Measurements from ENCODE around the gene IQCM.

Gene IQCM, protein sequence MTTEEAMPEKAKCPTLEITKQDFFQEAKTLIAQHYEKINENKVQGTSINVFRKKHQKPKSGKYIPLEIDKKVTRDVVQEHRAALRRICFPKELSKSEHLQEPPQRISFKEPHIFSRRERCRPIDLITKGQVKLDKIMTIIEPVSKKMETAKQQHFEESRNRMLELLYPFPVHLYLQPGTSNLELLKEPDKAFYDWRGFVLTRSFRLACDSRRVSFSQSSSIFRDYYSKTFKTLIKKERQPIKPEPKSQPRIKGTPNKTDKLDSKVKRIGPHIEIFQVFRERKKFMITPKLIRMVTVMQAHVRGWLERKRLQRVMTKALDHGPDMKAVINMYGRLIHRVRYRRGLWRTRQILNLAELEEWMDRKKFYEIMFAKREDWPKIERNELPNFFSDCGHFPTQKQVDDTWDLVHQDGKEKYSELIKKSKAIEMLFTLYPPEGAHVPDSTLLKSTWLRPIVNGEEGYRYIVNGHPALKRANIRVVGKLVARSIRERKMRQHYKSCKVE

GRCh38 chr4:149815743-149816142 lies at the start of gene IQCM:
Gene IQCM, minus strand, starts transcription at chr4:149815843. Its CDS starts 73,152 bp downstream, at chr4:149742691.
- TF ChIP-seq, protein P1, sequence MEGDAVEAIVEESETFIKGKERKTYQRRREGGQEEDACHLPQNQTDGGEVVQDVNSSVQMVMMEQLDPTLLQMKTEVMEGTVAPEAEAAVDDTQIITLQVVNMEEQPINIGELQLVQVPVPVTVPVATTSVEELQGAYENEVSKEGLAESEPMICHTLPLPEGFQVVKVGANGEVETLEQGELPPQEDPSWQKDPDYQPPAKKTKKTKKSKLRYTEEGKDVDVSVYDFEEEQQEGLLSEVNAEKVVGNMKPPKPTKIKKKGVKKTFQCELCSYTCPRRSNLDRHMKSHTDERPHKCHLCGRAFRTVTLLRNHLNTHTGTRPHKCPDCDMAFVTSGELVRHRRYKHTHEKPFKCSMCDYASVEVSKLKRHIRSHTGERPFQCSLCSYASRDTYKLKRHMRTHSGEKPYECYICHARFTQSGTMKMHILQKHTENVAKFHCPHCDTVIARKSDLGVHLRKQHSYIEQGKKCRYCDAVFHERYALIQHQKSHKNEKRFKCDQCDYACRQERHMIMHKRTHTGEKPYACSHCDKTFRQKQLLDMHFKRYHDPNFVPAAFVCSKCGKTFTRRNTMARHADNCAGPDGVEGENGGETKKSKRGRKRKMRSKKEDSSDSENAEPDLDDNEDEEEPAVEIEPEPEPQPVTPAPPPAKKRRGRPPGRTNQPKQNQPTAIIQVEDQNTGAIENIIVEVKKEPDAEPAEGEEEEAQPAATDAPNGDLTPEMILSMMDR (conservative IDR thresholded peaks at IDR 0.05; ENCODE audit: low read depth), result no peak
- CTCF ChIA-PET, result no interaction called here
- POLR2A ChIA-PET (ENCODE audit: low non-redundant PET), result no interaction called here
- H3K27ac ChIP-seq, result no peak within 1 kb of the TSS
- DNase-seq (ENCODE audit: low spot score), result no peak

DNA sequence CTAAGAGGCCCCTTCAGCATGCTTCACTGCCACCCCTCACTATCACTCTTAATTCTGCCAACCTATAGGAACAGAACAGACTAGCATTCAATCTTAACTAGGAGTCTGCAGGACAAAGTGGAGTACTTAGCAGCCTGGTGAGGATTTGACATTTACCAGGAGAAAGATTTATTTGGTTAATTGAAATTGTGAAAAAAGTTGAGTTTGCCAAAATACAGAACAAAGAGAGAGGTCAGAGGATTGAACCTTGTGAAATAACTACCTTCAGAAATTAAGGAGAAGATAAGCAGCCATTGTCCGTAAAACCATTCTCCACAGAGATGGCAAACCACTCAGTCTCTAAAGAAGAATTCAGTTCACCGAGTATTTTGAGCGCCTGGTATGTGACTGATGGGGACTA lies 41.8 kb upstream of the IQCM start:
- H3K27ac ChIP-seq, result no peak overlapping the region
- TF ChIP-seq, protein P1 (conservative IDR thresholded peaks at IDR 0.05; ENCODE audit: low read depth), result no peak
- ChIA-PET CTCF (interaction anchor here (0.7 kb wide), 1 partner anchor 30 kb away, joined by 3 read pairs; no protein-coding TSS in a partner anchor), POLR2A (ENCODE audit: low non-redundant PET) (no interaction called here)
- no peak for DNase-seq (ENCODE audit: low spot score)

DNA sequence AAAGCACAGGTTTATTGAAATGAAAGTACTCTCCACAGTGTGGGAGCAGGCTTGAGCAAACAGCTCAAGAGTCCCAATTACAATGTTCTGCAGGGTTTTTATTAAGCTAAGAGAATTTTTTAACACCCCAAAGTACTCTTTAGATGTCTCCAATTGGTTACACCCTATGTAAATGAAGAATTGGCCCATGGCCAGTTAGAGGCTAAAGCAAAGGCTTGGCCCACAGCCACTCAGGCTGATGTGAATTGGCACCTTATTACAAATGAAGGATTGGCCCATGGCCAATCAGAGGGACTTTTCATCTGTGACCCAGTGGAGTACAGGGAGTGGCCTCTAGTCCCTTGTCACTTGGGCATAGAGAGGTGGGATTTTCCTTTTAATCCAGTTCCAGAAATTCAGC lies 30.1 kb upstream of the IQCM start:
- TF ChIP-seq, protein P1 (conservative IDR thresholded peaks at IDR 0.05; ENCODE audit: low read depth), result no peak
- ChIA-PET POLR2A (ENCODE audit: low non-redundant PET) (no interaction called here), CTCF (no interaction called here)
- DNase-seq (ENCODE audit: low spot score), result no peak
- no peak overlapping the region for H3K27ac ChIP-seq

GRCh38 chr4:149841686-149842085 lies 26.0 kb upstream of the IQCM start:
- no peak for DNase-seq (ENCODE audit: low spot score)

DNA sequence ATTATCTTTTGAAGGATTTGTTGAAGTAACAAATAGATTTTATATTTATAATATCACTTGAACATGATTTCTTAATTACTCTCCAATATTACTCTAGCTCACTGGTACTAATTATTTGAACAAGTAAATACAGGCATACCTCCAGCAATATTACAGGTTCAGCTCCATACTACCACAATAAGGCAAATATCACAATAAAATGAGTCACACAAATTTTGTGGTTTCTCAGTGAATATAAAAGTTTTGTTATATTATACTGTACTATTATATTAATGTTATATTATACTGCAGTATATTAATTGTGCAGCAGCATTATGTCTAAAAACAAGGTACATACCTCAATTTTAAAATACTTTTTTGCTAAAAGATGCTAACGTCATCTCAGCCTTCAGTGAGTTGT lies 22.4 kb upstream of the IQCM start:
- TF ChIP-seq, protein P1 (conservative IDR thresholded peaks at IDR 0.05; ENCODE audit: low read depth), result no peak
- CTCF ChIA-PET, result no interaction called here

More at GRCh38 chr4:149841686-149842085, 26.0 kb upstream of the IQCM start:
- CTCF ChIA-PET, result no interaction called here
- TF ChIP-seq, protein P1 (conservative IDR thresholded peaks at IDR 0.05; ENCODE audit: low read depth), result no peak
- POLR2A ChIA-PET (ENCODE audit: low non-redundant PET), result no interaction called here
- H3K27ac ChIP-seq, result no peak overlapping the region

GRCh38 chr4:149836546-149836945 lies 20.9 kb upstream of the IQCM start:
- no peak for DNase-seq (ENCODE audit: low spot score)
- ChIA-PET CTCF (no interaction called here), POLR2A (ENCODE audit: low non-redundant PET) (no interaction called here)
- TF ChIP-seq, protein P1 (conservative IDR thresholded peaks at IDR 0.05; ENCODE audit: low read depth), result no peak
- H3K27ac ChIP-seq, result no peak overlapping the region

More for the DNA sequence above, 22.4 kb upstream of the IQCM start:
- no peak overlapping the region for H3K27ac ChIP-seq
- no peak for DNase-seq (ENCODE audit: low spot score)
- POLR2A ChIA-PET (ENCODE audit: low non-redundant PET), result no interaction called here

All from RWPE1 (cell line).